ENCODE measurements around the gene TXLNA.
"Not testable (repeated sequence)": the region's sequence is repeated elsewhere in the genome, so short reads cannot be mapped to it uniquely, and the experiment has no call there.

Gene TXLNA

GRCh38 chr1:32179443-32180185, at the start of gene TXLNA:
Gene TXLNA (plus strand): TSS chr1:32179675. CDS start chr1:32180346, 671 bp downstream.
- DNase-seq (ENCODE audit: low read depth, low spot score) = no peak

GRCh38 chr1:32133950-32134280, 45.6 kb upstream of the TXLNA start:
- not testable (repeated sequence) for DNase-seq (ENCODE audit: low read depth, low spot score)

GRCh38 chr1:32137111-32137510, 42.4 kb upstream of the TXLNA start:
- no peak for DNase-seq (ENCODE audit: low read depth, low spot score)

- no peak for DNase-seq (ENCODE audit: low read depth, low spot score)
Measured at GRCh38 chr1:32138965-32139364, 40.5 kb upstream of the TXLNA start.

- DNase-seq (ENCODE audit: low read depth, low spot score) = no peak
Measured at GRCh38 chr1:32142446-32143301, 36.8 kb upstream of the TXLNA start.

- not testable (repeated sequence) for DNase-seq (ENCODE audit: low read depth, low spot score)
Measured at GRCh38 chr1:32143302-32143695, 36.2 kb upstream of the TXLNA start.

GRCh38 chr1:32144033-32144432, 35.4 kb upstream of the TXLNA start:
- no peak for DNase-seq (ENCODE audit: low read depth, low spot score)

GRCh38 chr1:32147799-32148198, 31.7 kb upstream of the TXLNA start:
- DNase-seq (ENCODE audit: low read depth, low spot score) = not testable (repeated sequence)

GRCh38 chr1:32150847-32151246, 28.6 kb upstream of the TXLNA start:
- no peak for DNase-seq (ENCODE audit: low read depth, low spot score)

GRCh38 chr1:32151319-32151787, 28.1 kb upstream of the TXLNA start:
- DNase-seq (ENCODE audit: low read depth, low spot score) = no peak

- no peak for DNase-seq (ENCODE audit: low read depth, low spot score)
Measured at GRCh38 chr1:32159189-32159588, 20.3 kb upstream of the TXLNA start.

GRCh38 chr1:32163405-32163804, 16.1 kb upstream of the TXLNA start:
- DNase-seq (ENCODE audit: low read depth, low spot score) = no peak

GRCh38 chr1:32165633-32166032, 13.8 kb upstream of the TXLNA start:
- not testable (repeated sequence) for DNase-seq (ENCODE audit: low read depth, low spot score)

GRCh38 chr1:32170991-32171390, 8.5 kb upstream of the TXLNA start:
- no peak for DNase-seq (ENCODE audit: low read depth, low spot score)

GRCh38 chr1:32172621-32173245, 6.7 kb upstream of the TXLNA start:
- DNase-seq (ENCODE audit: low read depth, low spot score) = no peak

GRCh38 chr1:32178380-32179192, 889 bp upstream of the TXLNA start:
- no peak for DNase-seq (ENCODE audit: low read depth, low spot score)

- DNase-seq (ENCODE audit: low read depth, low spot score) = no peak
Measured at GRCh38 chr1:32179193-32179442, 357 bp upstream of the TXLNA start.

GRCh38 chr1:32180186-32181060, 948 bp downstream of the TXLNA start:
- DNase-seq (ENCODE audit: low read depth, low spot score) = no peak

GRCh38 chr1:32181065-32181464, 1.6 kb downstream of the TXLNA start:
- DNase-seq (ENCODE audit: low read depth, low spot score) = no peak

- no peak for DNase-seq (ENCODE audit: low read depth, low spot score)
Measured at GRCh38 chr1:32181563-32181962, 2.1 kb downstream of the TXLNA start.

- DNase-seq (ENCODE audit: low read depth, low spot score) = no peak
Measured at GRCh38 chr1:32182060-32182459, 2.6 kb downstream of the TXLNA start.
